ENCODE results near the gene FN3K. TPM values are rescaled to one million over a fixed set of nuclear protein-coding genes. Genes with fewer than 3 reads are reported as not detected.

Gene FN3K
- total and polyA plus RNA-seq, 2 of the 13 experiments (the other 11 are each of a cell fraction or from before 2014, with no cell fraction given): 3.5 to 12.2 TPM

GRCh38 chr17:82734987-82735866 lies at the start of gene FN3K (continued):
- TF ChIP-seq HIC2 (CRISPR knock-in tag; IDR thresholded peaks at IDR 0.05; ENCODE audit: low read depth) (peak; percentile 42; the same call in 1 of the 2 replicates), SAP130 (CRISPR knock-in tag; IDR thresholded peaks at IDR 0.05; ENCODE audit: low read depth) (peak; percentile 51), ZNF24 (IDR thresholded peaks at IDR 0.05) (no peak), ZNF274 (CRISPR knock-in tag; IDR thresholded peaks at IDR 0.05) (peak; percentile 47; the same call in 1 of the 2 replicates), ZNF12 (CRISPR knock-in tag; IDR thresholded peaks at IDR 0.05) (no peak), PRDM4 (CRISPR knock-in tag; IDR thresholded peaks at IDR 0.05; ENCODE audit: borderline replicate concordance) (no peak), ZNF232 (CRISPR knock-in tag; IDR thresholded peaks at IDR 0.05; ENCODE audit: borderline replicate concordance) (no peak), HMG20B (CRISPR knock-in tag; conservative IDR thresholded peaks at IDR 0.05) (no peak), ZNF17 (CRISPR knock-in tag; IDR thresholded peaks at IDR 0.05) (no peak), MAFK (conservative IDR thresholded peaks at IDR 0.05 in 1 of 2, IDR thresholded peaks at IDR 0.05 in 1 of 2; ENCODE audit: low read length in 2 of 2) (no peak), FOSL1 (CRISPR knock-in tag; IDR thresholded peaks at IDR 0.05; ENCODE audit: borderline replicate concordance) (no peak), ZNF790 (CRISPR knock-in tag; IDR thresholded peaks at IDR 0.05; ENCODE audit: borderline replicate concordance) (no peak), ZNF275 (CRISPR knock-in tag; IDR thresholded peaks at IDR 0.05; ENCODE audit: borderline replicate concordance) (no peak), ZNF749 (CRISPR knock-in tag; IDR thresholded peaks at IDR 0.05; ENCODE audit: borderline replicate concordance) (no peak), XBP1 (CRISPR knock-in tag; IDR thresholded peaks at IDR 0.05) (no peak), ZNF891 (CRISPR knock-in tag; IDR thresholded peaks at IDR 0.05) (peak; percentile 62; the same call in 1 of the 2 replicates), ZMYM2 (CRISPR knock-in tag; IDR thresholded peaks at IDR 0.05) (no peak), CBX5 (CRISPR knock-in tag; IDR thresholded peaks at IDR 0.05; ENCODE audit: borderline replicate concordance) (no peak), KLF13 (CRISPR knock-in tag; IDR thresholded peaks at IDR 0.05) (no peak), ZNF7 (CRISPR knock-in tag; IDR thresholded peaks at IDR 0.05) (no peak)
- TF ChIP-seq, protein P1, sequence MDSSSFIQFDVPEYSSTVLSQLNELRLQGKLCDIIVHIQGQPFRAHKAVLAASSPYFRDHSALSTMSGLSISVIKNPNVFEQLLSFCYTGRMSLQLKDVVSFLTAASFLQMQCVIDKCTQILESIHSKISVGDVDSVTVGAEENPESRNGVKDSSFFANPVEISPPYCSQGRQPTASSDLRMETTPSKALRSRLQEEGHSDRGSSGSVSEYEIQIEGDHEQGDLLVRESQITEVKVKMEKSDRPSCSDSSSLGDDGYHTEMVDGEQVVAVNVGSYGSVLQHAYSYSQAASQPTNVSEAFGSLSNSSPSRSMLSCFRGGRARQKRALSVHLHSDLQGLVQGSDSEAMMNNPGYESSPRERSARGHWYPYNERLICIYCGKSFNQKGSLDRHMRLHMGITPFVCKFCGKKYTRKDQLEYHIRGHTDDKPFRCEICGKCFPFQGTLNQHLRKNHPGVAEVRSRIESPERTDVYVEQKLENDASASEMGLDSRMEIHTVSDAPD (CRISPR knock-in tag; IDR thresholded peaks at IDR 0.05): no peak
- TF ChIP-seq, protein P2, sequence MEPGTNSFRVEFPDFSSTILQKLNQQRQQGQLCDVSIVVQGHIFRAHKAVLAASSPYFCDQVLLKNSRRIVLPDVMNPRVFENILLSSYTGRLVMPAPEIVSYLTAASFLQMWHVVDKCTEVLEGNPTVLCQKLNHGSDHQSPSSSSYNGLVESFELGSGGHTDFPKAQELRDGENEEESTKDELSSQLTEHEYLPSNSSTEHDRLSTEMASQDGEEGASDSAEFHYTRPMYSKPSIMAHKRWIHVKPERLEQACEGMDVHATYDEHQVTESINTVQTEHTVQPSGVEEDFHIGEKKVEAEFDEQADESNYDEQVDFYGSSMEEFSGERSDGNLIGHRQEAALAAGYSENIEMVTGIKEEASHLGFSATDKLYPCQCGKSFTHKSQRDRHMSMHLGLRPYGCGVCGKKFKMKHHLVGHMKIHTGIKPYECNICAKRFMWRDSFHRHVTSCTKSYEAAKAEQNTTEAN (CRISPR knock-in tag; conservative IDR thresholded peaks at IDR 0.05): 0 out of 2 replicates have a peak, but pooled peaks have one; percentile 30
